NCI-H1930 (cell line): ENCODE data around the gene LURAP1L.

ENCODE experiments used
- DNase-seq, 2 experiments: peaks; one replicate each; lab custom pipeline; 2025; lab: John Stamatoyannopoulos, UW

LURAP1L gene, protein sequence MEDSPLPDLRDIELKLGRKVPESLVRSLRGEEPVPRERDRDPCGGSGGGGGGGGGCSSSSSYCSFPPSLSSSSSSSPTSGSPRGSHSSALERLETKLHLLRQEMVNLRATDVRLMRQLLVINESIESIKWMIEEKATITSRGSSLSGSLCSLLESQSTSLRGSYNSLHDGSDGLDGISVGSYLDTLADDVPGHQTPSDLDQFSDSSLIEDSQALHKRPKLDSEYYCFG

DNA sequence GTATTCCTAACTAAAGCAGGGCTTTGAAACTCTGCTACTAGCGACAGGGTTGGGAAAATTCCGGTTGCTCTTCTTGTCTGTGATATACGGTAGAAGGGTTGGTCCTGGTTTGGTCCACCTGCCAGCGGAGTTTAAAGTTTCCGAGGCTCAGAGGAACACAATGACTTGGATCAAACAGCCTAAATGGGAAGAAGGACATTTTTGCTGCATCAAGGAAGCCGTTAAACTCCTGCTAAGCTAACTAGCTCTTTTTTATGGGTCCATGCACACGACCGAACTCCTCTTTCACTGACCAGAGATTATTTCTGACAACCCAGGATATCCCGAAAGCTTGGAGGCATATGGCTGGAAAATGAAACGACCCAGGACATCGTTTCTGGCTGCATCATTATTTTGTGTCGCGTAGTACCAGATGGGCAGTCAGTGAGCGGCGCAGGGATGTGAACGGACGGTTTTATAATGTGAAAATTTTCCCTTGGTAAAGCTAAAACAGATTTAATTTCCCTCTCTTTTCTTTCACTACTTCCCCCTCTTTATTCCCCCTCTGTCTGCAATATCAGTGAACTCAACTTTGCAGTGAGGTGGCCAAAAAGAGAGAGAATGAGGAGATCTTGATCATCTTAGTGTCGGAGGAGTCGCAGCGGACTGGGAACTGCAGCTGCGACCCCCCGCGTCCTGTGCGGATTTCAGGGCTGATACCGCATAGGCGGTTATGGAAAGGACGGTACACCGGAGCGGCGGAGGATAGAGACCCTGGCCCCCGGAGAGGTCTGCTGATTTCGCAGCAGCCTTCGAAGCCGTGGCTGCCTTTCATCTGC, at the start of gene LURAP1L:
Gene LURAP1L, plus strand, starts transcription at position 160 of the 818 bp plus-strand sequence. CDS start 696 bp downstream, outside the sequence.
- peak; percentile 37 to 58 for DNase-seq

DNA sequence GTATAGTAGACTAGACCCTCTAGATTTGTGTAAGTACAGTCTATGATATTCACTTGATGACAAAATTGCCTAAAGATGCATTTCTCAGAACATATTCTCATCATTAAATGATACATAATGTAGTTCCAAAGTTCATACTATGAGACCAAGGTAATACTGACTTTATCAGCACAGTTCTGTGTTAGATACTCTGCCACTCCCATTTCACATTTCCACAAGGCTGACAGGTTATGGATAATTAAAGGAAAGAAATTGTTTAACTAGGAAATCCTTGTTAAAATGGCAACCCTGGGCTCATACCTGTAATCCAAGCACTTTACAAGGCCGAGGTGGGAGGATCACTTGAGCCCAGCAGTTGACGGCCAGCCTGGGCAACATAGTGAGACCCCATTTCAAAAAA, 48.0 kb upstream of the LURAP1L start:
- DNase-seq = no peak

DNA sequence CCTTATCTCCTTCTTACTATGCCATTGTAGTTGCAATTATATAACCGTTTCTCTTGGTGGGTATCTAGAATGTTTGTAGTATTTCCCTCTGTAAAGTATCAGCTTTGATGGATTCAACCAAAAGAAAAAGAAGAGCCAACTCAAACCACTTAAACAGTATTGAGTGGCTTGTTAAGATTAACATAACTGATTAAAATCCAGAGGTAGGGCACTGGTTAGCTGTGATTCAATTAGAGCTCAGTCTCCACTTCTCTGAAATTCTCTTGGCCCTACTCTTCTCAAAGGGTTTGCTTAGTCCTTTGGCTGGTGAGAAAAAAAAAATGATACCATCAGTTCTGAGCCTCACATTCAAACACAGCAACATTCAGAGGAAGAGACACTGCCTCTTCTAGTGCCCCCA, 44.6 kb upstream of the LURAP1L start:
- DNase-seq = no peak

DNA sequence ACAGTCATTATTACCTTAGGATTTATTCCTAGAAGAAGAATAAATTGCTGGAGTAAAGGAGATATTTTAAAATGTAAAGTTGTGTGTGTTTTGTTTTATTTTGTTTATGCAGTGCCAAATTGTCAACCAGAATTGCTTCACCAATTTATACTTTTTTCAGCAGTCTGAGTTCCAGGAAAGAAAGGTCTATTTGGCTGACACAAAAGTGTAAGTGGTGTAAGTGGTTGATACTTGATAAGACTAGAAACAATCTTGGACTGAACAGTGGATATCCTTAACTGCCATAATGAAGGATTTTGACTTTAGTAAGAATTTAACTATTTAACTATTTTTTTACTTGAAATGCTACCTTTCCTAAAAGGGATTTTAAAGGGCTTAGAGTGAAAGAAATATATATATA, 43.9 kb upstream of the LURAP1L start:
- DNase-seq = no peak

DNA sequence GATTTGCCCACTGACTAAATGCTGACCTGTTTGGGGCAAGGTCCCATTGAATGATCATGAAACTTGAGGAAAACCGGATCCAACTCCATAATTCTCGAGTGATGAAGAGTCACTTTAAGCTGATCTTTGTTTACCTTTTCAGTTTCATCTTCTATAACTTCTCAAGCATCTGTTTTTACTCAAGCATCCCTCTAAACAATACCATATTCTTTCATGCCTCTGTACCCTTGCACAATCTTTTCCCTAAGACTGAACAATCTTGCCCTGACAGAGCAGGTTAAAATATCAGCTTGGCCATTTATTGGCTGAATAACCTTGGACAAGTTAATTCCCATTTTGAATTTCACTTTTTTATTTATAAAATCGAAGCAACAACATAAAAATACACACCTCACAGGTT, 41.8 kb upstream of the LURAP1L start:
- no peak for DNase-seq

DNA sequence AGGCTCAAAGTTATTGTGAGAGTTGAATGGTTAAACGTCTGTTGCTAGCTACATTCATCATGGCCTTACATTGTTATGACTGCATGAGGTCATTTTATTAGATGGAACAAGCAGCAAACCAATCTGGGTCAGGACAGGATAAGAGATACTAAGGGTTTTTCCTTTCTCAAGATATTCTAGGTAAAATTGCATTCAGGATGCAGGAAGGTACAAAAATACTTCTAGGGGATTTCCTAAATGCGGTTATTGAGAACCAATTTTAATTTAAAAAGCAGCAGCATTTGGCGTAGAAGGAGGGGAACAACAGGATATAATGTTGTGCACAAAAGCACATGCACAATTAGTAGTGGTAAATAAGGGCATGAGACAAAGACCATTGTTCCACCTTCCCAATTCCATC, 39.2 kb upstream of the LURAP1L start:
- peak in 1 of 2 experiments; percentile 22 for DNase-seq

DNA sequence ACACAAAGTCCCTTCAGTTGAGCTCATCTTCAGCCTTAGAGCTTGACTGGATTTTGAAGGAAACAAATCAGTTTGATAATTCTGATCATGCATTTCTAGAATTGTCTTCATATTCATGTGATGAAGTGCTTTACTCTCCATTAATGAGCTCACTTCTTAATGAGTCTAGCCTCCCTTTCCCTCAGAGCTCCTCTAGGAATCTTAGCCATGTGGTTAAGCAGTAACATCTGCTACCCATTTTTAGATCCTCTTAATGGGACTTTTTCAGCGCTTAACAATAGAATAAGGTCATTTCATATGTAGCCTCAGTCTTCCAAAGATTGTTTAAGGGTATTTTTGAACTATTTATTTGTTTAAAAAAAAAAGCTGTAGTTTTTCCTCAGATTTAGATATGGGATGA, 36.9 kb upstream of the LURAP1L start:
- DNase-seq = no peak

DNA sequence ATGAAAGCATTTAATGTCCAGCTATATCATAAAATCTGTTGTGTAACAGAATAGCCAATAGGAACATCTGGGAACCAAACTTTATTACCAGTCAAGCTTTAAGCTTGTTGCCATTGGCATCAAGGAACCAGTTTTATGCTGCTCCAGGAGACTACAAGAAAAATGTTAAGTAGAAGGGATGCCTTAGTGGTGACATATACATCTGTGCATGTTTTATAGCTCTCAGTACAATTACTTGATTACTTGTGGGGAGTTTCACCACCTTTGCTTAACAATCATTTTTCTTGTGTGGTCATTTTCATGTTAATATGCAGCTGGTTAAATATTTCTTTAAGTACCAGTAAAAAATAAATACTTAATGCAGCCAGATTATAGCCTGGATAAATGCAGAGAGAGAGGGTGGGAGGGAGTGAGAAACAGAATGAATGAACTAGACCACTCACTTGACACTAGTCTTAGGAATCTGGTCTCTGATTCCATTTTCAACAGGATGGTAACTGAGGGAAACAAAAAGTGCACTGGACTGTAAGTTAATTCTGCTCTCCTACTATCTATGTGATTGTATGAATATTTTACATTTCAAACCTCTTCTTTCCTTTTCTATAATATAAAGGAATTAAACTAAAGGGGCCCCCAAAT, 35.7 kb upstream of the LURAP1L start:
- no peak for DNase-seq

DNA sequence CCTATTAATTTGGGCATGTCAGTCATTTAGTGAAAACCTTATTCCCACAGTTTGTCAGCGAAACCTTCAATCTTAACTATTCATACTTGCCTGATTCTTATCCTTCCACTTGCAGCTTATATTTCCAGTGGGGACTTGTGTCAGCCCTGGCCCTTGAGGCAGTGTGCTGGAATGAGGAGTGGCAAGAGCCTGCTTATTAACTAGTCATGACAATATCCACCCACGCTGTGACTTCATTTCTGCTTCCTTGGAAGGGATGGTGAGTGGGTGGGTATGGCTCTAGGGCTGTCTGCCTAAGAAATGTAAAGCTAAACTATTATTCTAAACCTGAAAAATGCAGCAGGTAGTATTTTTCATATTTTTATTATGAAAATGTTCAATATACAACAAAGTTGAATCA, 34.0 kb upstream of the LURAP1L start:
- no peak for DNase-seq

DNA sequence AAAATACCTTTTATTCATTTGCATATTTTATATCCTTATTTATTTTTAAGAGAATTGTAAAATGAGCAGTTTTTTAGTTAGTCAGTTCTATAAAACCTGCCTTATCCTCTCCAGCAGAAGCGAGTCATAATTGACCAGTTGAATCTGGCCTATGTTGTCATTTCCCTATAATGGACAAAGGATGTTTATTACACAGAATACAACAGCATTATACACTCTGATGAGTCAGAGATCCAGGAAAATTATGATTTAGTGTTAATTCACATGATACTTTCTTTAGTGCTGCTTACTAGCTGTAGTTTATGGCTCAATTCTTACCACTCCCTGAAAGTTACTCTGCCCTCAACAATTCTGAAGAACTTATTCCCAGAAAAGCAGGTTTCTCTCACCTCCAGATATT, 26.8 kb upstream of the LURAP1L start:
- DNase-seq = no peak

DNA sequence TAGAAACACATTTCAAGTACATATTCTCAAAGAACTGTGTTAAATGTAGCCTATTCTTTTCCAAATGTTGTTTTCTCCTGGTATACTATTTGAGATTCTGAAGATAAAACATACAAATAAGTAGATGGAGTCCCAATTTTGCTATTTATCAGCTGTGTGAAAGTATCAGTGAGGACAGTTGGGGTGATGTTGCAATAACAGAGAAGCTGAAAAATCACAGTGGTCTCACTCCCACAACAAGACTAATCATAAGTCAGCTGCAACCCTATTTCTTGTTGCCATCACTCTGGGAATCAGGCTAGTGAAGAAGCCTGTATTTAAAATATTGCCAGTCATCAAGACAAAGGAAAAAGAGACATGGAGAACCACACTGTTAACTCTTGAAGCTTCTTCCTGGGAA, 25.9 kb upstream of the LURAP1L start:
- DNase-seq = no peak

DNA sequence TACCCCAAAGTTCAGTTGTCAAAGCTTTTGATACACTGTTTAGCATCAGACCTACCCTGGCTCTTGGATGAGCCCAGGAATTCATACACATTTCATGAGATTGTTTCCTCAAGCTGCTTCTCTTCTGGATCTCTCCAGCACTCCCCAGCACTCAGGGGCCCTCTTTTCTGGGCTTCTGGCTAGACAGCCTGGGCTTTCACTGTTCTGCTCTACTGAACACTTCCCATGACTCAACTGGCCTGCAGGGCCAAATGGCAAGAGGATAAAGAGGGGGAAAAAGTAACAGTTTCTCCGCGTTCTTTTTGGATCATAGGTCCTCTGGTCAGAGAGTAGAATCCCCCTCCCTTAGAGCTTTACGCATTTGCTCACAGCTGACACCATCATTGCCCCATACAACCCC, 20.9 kb upstream of the LURAP1L start:
- DNase-seq = no peak

DNA sequence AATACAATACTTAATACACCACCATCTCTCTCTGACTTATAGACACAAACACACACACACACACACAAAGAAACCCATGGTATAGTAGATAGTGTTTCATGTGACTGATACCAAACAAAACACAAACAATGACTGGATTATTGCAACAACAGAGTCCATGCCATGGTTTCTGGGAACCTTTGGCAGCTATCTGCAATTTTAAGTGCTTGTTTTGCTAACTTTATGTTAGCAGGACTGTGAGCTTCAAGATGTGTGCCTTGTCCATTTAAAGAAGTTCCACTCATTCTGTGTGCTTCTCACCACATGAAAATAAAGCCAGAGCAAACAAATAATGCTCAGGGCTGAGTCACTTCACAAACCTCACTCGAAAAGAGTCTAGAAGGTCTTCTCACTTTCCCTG, 15.1 kb upstream of the LURAP1L start:
- DNase-seq = peak in 1 of 2 experiments; percentile 15

DNA sequence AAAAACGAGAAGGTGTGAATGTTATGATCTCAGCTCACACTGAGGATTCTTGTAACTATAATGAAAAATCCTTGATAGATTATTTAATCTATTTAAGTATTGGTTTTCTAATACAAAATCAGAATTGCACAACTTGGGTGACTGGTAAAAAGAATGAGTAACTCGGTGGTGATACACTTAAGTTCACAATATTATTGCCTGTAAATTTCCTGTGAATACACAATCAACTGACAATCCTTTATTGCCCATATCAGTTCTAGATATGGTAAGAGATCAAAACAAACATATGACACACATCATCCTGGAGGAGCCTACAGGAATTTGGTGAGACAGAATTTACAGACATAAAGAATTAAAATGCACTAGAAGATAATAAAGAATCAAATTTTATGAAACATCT, 14.1 kb upstream of the LURAP1L start:
- no peak for DNase-seq

DNA sequence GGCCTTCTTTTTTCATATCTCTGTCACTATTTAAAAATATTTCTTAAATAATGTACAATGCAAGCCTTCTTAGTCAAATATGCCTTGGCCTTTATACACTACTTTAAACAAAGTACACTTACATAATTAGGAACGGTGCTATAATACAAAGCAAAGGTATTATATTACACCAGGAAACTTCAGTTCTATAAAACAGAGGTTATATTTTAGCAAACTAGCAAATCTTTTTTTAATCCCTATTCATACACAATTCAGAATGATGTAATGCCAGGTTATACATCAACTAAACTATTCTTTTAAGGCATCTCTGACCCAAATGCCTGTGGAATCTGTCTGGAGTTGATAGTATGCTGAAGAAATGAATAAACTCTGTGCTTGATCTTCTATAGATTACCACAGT, 10.7 kb upstream of the LURAP1L start:
- DNase-seq = no peak

DNA sequence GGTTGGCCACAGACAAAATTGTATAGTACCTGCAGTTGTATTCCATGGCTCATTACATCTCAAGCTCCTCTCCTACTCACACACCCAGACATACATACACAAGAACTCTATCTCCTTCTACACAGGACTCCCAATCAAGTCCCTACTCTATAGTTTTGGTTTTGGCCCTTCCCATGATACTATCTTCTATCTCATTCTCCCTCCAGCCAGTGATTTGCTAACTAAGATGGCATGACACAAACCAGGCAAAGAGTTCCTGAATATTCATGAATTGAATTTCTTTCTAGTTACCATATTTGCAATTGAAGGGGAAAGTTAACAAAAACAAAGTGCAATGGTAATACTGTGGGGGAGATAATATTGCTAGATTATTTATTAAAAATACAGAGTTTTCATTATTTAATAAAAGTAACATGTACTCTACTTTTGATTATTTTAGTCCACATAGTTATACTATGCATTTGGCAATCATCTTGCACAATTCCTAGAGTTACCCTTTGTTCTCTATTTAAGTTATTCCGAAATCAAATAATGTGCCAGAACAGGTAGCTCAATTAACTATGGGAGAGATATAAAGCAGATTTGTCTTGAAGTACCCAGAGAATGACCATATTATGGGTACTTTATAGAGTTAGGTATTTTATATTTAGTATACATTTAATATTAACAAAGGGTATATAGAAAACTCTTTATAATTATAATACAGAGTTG, 9.6 kb upstream of the LURAP1L start:
- DNase-seq = no peak

DNA sequence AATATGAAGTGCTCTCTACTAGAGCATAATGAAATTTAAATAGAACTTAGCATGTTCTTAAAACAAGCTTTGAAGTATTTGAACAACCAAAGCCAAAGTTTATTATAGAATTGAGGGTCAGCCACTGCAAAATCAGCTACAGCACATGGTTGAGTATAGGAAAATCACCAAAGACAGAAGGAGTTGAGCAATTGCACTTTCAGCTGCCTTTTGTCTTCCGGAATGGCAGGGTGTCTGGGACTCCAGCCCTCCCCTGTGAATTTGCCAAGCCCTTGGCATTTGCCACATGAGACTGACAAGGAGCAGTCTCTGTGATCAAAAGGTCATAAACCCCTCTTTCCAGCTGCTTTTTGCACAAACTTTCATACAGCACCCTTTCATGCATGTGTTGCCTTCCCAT, 8.5 kb upstream of the LURAP1L start:
- no peak for DNase-seq

DNA sequence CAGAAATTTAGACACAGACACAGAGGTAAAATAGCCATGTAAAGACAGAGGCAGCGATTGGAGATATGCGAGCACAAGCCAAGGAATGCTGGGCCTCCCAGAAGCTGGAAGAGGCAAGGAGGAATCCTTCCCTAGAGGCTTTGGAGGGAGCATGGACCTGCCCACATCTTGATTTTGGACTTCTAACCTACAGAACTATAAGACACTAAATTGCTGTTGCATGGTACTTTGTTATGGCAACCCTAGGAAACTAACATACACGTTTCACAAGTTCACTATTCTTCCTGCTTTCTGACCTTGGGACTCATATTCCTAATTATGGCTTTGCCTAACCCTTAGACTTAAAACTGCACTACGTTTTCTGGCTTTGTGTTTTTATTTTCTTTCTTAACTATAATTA, 4.6 kb upstream of the LURAP1L start:
- no peak for DNase-seq

DNA sequence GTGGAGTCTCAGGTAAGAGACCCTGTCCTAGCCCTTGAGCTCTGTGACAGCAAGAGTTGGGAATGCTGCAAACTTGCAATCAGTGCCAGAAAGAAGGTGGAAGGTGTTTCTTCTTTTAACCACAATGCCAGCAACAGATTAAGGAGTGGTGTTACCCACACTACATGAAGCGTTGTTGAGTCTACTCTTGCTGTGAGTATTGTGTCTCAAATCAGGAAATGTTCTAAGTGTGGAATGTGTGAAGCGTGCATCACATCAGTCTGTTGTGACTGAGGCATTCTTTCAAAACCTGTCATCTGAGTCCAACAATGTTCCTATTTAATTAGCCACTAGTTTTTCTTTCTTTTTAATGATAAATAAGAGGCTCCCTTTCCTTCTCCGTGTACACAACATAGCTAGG, 2.9 kb upstream of the LURAP1L start:
- DNase-seq = no peak

DNA sequence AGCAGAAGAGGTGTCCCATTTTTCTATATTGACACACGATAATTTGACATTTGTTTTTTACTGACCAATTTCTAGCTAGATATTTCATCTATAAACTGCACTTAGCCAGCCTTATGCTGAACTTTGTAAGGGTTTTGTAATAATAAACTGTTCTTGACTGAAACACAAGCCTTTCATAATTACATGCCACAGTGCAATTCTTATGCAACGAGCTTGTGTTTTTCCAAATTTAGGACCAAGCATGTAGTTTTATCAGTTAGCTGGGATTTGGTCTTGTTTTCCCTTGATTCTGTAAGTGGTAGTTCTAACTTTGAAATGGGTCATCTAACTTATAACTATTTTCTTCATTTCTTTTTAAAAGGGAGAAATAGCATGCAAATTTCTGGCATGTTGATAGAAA, 1.3 kb upstream of the LURAP1L start:
- no peak for DNase-seq

DNA sequence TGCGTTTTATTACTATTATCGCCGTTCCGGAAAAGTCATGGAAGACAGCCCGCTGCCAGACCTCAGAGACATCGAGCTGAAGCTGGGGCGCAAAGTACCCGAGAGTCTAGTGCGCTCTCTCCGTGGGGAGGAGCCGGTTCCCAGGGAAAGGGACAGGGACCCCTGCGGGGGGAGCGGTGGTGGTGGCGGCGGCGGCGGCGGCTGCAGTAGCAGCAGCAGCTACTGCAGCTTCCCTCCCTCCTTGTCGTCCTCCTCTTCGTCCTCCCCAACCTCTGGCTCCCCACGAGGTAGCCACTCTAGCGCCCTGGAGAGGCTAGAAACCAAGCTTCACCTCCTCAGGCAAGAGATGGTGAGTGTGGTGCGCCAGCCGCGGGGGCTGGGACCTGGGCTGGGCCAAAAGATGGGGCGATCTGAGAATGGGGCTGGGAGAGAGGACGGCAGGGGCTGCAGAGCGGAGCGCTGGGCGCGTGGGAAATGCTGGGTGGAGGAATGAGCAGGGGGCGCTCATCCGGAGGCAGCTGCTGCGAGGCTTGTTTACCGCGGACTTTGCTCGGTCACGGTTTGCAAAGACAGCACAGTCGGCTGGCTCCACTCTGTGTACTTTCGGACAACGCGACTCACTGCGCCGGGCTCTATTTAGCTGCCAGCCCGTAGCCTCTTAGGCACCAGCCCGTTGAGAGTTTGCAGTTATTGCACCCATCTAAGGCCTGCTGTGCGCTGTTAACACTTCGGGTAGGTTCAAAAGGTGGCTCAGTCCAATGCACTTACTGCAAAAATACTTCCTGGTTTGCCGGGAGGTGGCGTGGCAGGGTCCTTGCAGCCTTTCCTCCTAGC, 1.1 kb downstream of the LURAP1L start:
- peak; percentile 68 to 83 for DNase-seq
